ENCODE data around the gene PIM1. TPM values are rescaled to one million over a fixed set of nuclear protein-coding genes. Genes with fewer than 3 reads are reported as not detected.
A peak's percentile ranks its signal among the peaks of the same experiment; 100 is the strongest.

The PIM1 gene
- total and polyA plus RNA-seq, 9 of the 15 experiments (the other 6 are each of a cell fraction or from before 2014, with no cell fraction given), result 19.0 to 789 (median 212) TPM

- Histone ChIP-seq H2AFZ (ENCODE audit: low read depth, low read length) (peak overlapping the region; percentile 89), H3K9me3 (replicated peaks; ENCODE audit: control insufficient read depth, insufficient read depth, low read depth, low read length) (no peaks in the 10 kb centered on the region), H3K36me3 (ENCODE audit: control insufficient read depth, insufficient read depth, low read length) (no peaks in the 10 kb centered on the region), H3K79me2 (ENCODE audit: control insufficient read depth, insufficient read depth, low read length) (no peaks in the 10 kb centered on the region), H3K4me1 (replicated peaks in 1 of 2; ENCODE audit: control insufficient read depth in 2 of 2, insufficient read depth in 2 of 2, low read length in 2 of 2) (peaks cover 50 to 58% of the 10 kb centered on the region in 2 experiments), H4K20me1 (replicated peaks; ENCODE audit: control insufficient read depth, insufficient read depth, low read length) (no peaks in the 10 kb centered on the region), H3K9ac (ENCODE audit: insufficient read depth in 1 of 2, low read depth in 2 of 2, low read length in 2 of 2) (peak overlapping the region; percentile 60 to 72; a peak in 3 of 4 replicates), H3K4me2 (ENCODE audit: insufficient read depth, low read length) (peak overlapping the region; percentile 42), H3K27me3 (ENCODE audit: control insufficient read depth in 2 of 2, insufficient read depth in 2 of 2, low read length in 2 of 2) (no peaks in the 10 kb centered on the region), H3K9me1 (ENCODE audit: control insufficient read depth, insufficient read depth, low read length) (no peaks in the 10 kb centered on the region), H3K27ac (ENCODE audit: extremely low read depth, low read depth, low read length) (peak overlapping the region; percentile 73), H3K4me3 (no peak overlapping the region)
- ChIA-PET CTCF (ENCODE audit: low intra/inter-chr PET ratio) (no interaction called here), POLR2A (interaction anchor here (0.7 to 1.7 kb wide), 12 partner anchors 9 to 100 kb away, joined by 3 to 7 read pairs (median 4); no protein-coding TSS in a partner anchor)
- ATAC-seq (peak; percentile 70), DNase-seq (ENCODE audit: extremely low read depth in 1 of 4, low spot score in 3 of 4) (peak; percentile 65 to 80 (median 72)), FAIRE-seq (peak; percentile 64)
- intact Hi-C loops (cut with micrococcal nuclease), result loop anchor here (1.0 to 5.0 kb wide), 3 partner anchors 44 to 361 kb away; no protein-coding TSS in a partner anchor
- BruUV-seq (replicated peaks), result no TSS peak
- in situ Hi-C loops (cut with MboI), result no loop called here
- WGBS (ENCODE audit: insufficient coverage, low coverage, missing lambda C conversion rate), result 19% methylated on average over 8 of the region's 8 CpGs
- TF ChIP-seq POLR2B (IDR thresholded peaks at IDR 0.05; ENCODE audit: low read depth, partially characterized antibody), result no peak
- TF ChIP-seq, protein P1, sequence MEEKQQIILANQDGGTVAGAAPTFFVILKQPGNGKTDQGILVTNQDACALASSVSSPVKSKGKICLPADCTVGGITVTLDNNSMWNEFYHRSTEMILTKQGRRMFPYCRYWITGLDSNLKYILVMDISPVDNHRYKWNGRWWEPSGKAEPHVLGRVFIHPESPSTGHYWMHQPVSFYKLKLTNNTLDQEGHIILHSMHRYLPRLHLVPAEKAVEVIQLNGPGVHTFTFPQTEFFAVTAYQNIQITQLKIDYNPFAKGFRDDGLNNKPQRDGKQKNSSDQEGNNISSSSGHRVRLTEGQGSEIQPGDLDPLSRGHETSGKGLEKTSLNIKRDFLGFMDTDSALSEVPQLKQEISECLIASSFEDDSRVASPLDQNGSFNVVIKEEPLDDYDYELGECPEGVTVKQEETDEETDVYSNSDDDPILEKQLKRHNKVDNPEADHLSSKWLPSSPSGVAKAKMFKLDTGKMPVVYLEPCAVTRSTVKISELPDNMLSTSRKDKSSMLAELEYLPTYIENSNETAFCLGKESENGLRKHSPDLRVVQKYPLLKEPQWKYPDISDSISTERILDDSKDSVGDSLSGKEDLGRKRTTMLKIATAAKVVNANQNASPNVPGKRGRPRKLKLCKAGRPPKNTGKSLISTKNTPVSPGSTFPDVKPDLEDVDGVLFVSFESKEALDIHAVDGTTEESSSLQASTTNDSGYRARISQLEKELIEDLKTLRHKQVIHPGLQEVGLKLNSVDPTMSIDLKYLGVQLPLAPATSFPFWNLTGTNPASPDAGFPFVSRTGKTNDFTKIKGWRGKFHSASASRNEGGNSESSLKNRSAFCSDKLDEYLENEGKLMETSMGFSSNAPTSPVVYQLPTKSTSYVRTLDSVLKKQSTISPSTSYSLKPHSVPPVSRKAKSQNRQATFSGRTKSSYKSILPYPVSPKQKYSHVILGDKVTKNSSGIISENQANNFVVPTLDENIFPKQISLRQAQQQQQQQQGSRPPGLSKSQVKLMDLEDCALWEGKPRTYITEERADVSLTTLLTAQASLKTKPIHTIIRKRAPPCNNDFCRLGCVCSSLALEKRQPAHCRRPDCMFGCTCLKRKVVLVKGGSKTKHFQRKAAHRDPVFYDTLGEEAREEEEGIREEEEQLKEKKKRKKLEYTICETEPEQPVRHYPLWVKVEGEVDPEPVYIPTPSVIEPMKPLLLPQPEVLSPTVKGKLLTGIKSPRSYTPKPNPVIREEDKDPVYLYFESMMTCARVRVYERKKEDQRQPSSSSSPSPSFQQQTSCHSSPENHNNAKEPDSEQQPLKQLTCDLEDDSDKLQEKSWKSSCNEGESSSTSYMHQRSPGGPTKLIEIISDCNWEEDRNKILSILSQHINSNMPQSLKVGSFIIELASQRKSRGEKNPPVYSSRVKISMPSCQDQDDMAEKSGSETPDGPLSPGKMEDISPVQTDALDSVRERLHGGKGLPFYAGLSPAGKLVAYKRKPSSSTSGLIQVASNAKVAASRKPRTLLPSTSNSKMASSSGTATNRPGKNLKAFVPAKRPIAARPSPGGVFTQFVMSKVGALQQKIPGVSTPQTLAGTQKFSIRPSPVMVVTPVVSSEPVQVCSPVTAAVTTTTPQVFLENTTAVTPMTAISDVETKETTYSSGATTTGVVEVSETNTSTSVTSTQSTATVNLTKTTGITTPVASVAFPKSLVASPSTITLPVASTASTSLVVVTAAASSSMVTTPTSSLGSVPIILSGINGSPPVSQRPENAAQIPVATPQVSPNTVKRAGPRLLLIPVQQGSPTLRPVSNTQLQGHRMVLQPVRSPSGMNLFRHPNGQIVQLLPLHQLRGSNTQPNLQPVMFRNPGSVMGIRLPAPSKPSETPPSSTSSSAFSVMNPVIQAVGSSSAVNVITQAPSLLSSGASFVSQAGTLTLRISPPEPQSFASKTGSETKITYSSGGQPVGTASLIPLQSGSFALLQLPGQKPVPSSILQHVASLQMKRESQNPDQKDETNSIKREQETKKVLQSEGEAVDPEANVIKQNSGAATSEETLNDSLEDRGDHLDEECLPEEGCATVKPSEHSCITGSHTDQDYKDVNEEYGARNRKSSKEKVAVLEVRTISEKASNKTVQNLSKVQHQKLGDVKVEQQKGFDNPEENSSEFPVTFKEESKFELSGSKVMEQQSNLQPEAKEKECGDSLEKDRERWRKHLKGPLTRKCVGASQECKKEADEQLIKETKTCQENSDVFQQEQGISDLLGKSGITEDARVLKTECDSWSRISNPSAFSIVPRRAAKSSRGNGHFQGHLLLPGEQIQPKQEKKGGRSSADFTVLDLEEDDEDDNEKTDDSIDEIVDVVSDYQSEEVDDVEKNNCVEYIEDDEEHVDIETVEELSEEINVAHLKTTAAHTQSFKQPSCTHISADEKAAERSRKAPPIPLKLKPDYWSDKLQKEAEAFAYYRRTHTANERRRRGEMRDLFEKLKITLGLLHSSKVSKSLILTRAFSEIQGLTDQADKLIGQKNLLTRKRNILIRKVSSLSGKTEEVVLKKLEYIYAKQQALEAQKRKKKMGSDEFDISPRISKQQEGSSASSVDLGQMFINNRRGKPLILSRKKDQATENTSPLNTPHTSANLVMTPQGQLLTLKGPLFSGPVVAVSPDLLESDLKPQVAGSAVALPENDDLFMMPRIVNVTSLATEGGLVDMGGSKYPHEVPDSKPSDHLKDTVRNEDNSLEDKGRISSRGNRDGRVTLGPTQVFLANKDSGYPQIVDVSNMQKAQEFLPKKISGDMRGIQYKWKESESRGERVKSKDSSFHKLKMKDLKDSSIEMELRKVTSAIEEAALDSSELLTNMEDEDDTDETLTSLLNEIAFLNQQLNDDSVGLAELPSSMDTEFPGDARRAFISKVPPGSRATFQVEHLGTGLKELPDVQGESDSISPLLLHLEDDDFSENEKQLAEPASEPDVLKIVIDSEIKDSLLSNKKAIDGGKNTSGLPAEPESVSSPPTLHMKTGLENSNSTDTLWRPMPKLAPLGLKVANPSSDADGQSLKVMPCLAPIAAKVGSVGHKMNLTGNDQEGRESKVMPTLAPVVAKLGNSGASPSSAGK (IDR thresholded peaks at IDR 0.05), result peak; percentile 73
- 0 out of 2 replicates have a peak, but pooled peaks have one; percentile 31 for TF ChIP-seq ERF (CRISPR knock-in tag; IDR thresholded peaks at IDR 0.05)
- TF ChIP-seq NUFIP1 (IDR thresholded peaks at IDR 0.05; ENCODE audit: partially characterized antibody), result peak; percentile 64
- peak; percentile 37 to 42; a peak in 3 of 4 replicates for TF ChIP-seq RAD21 (CRISPR knock-in tag; conservative IDR thresholded peaks at IDR 0.05 in 1 of 2, IDR thresholded peaks at IDR 0.05 in 1 of 2)
- 0 out of 2 replicates have a peak, but pooled peaks have one; percentile 8 for TF ChIP-seq NFATC3 (IDR thresholded peaks at IDR 0.05)
- TF ChIP-seq MAFF (IDR thresholded peaks at IDR 0.05; ENCODE audit: low read length), result peak; percentile 56; the same call in 1 of the 2 replicates
- peak; percentile 18; the same call in 1 of the 2 replicates for TF ChIP-seq TOE1 (IDR thresholded peaks at IDR 0.05; ENCODE audit: borderline replicate concordance)
- TF ChIP-seq TOE1 (CRISPR knock-in tag; IDR thresholded peaks at IDR 0.05; ENCODE audit: borderline replicate concordance, low read depth), result no peak
Measured at GRCh38 chr6:37127961-37128862, 41.7 kb upstream of the PIM1 start.
